B cell (primary cell): Measurements from ENCODE around the gene ERG. TPM values are rescaled to one million over a fixed set of nuclear protein-coding genes. Genes with fewer than 3 reads are reported as not detected.

Experiments
- ATAC-seq: fragments of 200-7000 bp; cut with Tn5 transposase; one replicate; pipeline ENCODE4 v1.10.0; 2021; ENCODE audit warnings: low read depth, mild to moderate bottlenecking, moderate number of reproducible peaks, moderate library complexity
- CTCF ChIA-PET: fragments of 350-600 bp; sonication (Branson Sonifier 250); formaldehyde crosslinking; loops from one replicate; lab custom pipeline; 2021; ENCODE audit warnings: antibody characterized with exemption, inconsistent platforms; lab: Charles Lee
- POLR2A ChIA-PET: fragments of 350-600 bp; sonication (Branson Sonifier 250); formaldehyde crosslinking; loops from one replicate; lab custom pipeline; 2021; ENCODE audit warnings: antibody characterized with exemption; lab: Charles Lee
- DNase-seq: peaks from one replicate; pipeline ENCODE4 v3.0.0; 2013
- H2AFZ ChIP-seq: 2 replicates; pipeline ENCODE4 v1.6.1; 2012; ENCODE audit warnings: mild to moderate bottlenecking, low read depth, low read length; ENCODE audit not compliant: insufficient read depth, poor library complexity, severe bottlenecking
- H3K27ac ChIP-seq, 2 donors: 1 replicate in 1 of 2; 2 replicates in 1 of 2; pipeline ENCODE4 v1.5.1; 2012 to 2013; ENCODE audit warnings: low read length in 2 of 2, mild to moderate bottlenecking in 2 of 2, moderate library complexity in 1 of 2
- H3K27me3 ChIP-seq, 4 experiments: fragments of 200-600 bp in 1 of 4; sonication (generic) in 1 of 4; replicated peaks in 1 of 4; 1 replicate in 2 of 4; 2 replicates in 2 of 4; pipeline versions ENCODE4 v1.6.1 to v1.7.0; 2013 to 2016; ENCODE audit warnings: low read length in 3 of 4, mild to moderate bottlenecking in 2 of 4, mixed read lengths in 1 of 4, moderate library complexity in 1 of 4; ENCODE audit not compliant: insufficient read depth in 4 of 4, control insufficient read depth in 3 of 4; ENCODE audit errors: control extremely low read depth in 1 of 4
- H3K36me3 ChIP-seq, 2 experiments: replicated peaks in 1 of 2; 1 replicate in 1 of 2; 2 replicates in 1 of 2; pipeline versions ENCODE4 v1.6.1 to v1.7.1; 2013; ENCODE audit warnings: low read length in 1 of 2; ENCODE audit not compliant: insufficient read depth in 2 of 2, control insufficient read depth in 1 of 2; ENCODE audit errors: control extremely low read depth in 1 of 2, extremely low read depth in 1 of 2
- H3K4me1 ChIP-seq, 2 donors: fragments of 200-600 bp in 1 of 2; sonication (generic) in 1 of 2; 1 replicate in 1 of 2; 2 replicates in 1 of 2; pipeline versions ENCODE4 v1.5.1 to v1.6.1; 2013 to 2017; ENCODE audit warnings: low read length in 2 of 2; ENCODE audit not compliant: control insufficient read depth in 2 of 2, insufficient read depth in 2 of 2
- H3K4me2 ChIP-seq: replicated peaks from 2 replicates; pipeline ENCODE3; 2012; ENCODE audit warnings: mild to moderate bottlenecking, low read depth, low read length; ENCODE audit not compliant: poor library complexity, severe bottlenecking
- H3K4me3 ChIP-seq, 5 experiments: fragments of 200-600 bp in 1 of 5; sonication (generic) in 1 of 5; 1 replicate in 3 of 5; 2 replicates in 2 of 5; pipeline versions ENCODE4 v1.5.1 to v1.7.0; 2011 to 2016; ENCODE audit warnings: low read length in 4 of 5, mild to moderate bottlenecking in 4 of 5, low read depth in 2 of 5, control low read depth in 1 of 5, moderate library complexity in 1 of 5; ENCODE audit not compliant: insufficient read depth in 1 of 5; ENCODE audit errors: control extremely low read depth in 1 of 5, extremely low read depth in 1 of 5
- H3K79me2 ChIP-seq: fragments of 200-600 bp; sonication (generic); one replicate; pipeline ENCODE4 v1.6.0; 2016; ENCODE audit warnings: low read length; ENCODE audit not compliant: control insufficient read depth, insufficient read depth
- H3K9ac ChIP-seq: fragments of 200-600 bp; sonication (generic); 2 replicates; pipeline ENCODE4 v1.6.1; 2017; ENCODE audit warnings: mild to moderate bottlenecking, low read length, moderate library complexity
- H3K9me3 ChIP-seq, 3 donors: one replicate each; pipeline versions ENCODE4 v1.6.1 to v1.7.1; 2013; ENCODE audit warnings: low read length in 2 of 3; ENCODE audit not compliant: control insufficient read depth in 2 of 3, insufficient read depth in 1 of 3; ENCODE audit errors: control extremely low read depth in 1 of 3
- H4K20me1 ChIP-seq: 2 replicates; pipeline ENCODE4 v1.6.0; 2012; ENCODE audit warnings: mild to moderate bottlenecking, low read length; ENCODE audit not compliant: insufficient read depth, control insufficient read depth, poor library complexity, severe bottlenecking
- H3K27ac Mint-ChIP-seq: one replicate; pipeline ENCODE4 v1.8.0; 2021; ENCODE audit warnings: mixed read lengths
- H3K27me3 Mint-ChIP-seq: one replicate; pipeline ENCODE4 v1.8.0; 2021; ENCODE audit warnings: mixed read lengths
- H3K4me1 Mint-ChIP-seq: one replicate; pipeline ENCODE4 v1.8.0; 2021; ENCODE audit warnings: mixed read lengths
- H3K4me3 Mint-ChIP-seq: one replicate; pipeline ENCODE4 v1.8.0; 2021; ENCODE audit warnings: mixed read lengths
- H3K9me3 Mint-ChIP-seq: one replicate; pipeline ENCODE4 v1.8.0; 2022; ENCODE audit warnings: mixed read lengths; ENCODE audit not compliant: insufficient read depth
- CTCF ChIP-seq: fragments of 200-600 bp; IDR thresholded peaks from one replicate; pipeline ENCODE4 v1.8.0; 2022; ENCODE audit warnings: antibody characterized with exemption, mild to moderate bottlenecking
- EZH2 ChIP-seq: IDR thresholded peaks from 2 replicates; pipeline ENCODE4 v1.6.1; 2012; ENCODE audit warnings: borderline replicate concordance, low read depth, mild to moderate bottlenecking, moderate library complexity, low read length; ENCODE audit not compliant: insufficient read depth, poor library complexity, severe bottlenecking
- WGBS: methylation state at CpG from one replicate; pipeline ENCODE4 v1.1.5; 2013; ENCODE audit warnings: missing lambda C conversion rate; ENCODE audit not compliant: insufficient coverage; 5-methylcytosine and 5-hydroxymethylcytosine counted together
- intact Hi-C: fragments of 100-400 bp; cut with micrococcal nuclease; formaldehyde crosslinking; loops from one replicate; pipeline ENCODE4 v1.10.0; 2022
- polyA plus RNA-seq: library from polyadenylated mRNA; depleted of rRNA; stranded (reverse); fragments of >200 nt; gene quantifications from 2 replicates; pipeline ENCODE4 v1.2.3, GENCODE V29; 2012
- total RNA-seq, 2 donors: library from RNA; stranded (reverse); fragments of 120-200 nt in 1 of 2; gene quantifications; 1 replicate in 1 of 2; 2 replicates in 1 of 2; pipeline versions ENCODE4 v1.2.3 to v1.2.4, GENCODE V29; 2013 to 2022

The ERG gene
- total and polyA plus RNA-seq, 2 donors (not counting 1 experiment from before 2014, with no cell fraction given): 0.17 TPM; not detected in 1

- no peaks in the 10 kb centered on the region for H3K9me3 Mint-ChIP-seq
- POLR2A ChIA-PET: no interaction called here
- no peak for TF ChIP-seq EZH2
- no peak for TF ChIP-seq CTCF
- no peak for ATAC-seq
- H3K4me3 Mint-ChIP-seq: no peak overlapping the region
- Histone ChIP-seq H3K9ac (no peak overlapping the region), H3K4me3 (no peak overlapping the region), H3K9me3 (no peaks in the 10 kb centered on the region), H3K79me2 (no peaks in the 10 kb centered on the region), H3K27ac (no peak overlapping the region), H3K4me1 (no peaks in the 10 kb centered on the region), H2AFZ (no peak overlapping the region), H3K36me3 (no peaks in the 10 kb centered on the region), H4K20me1 (no peaks in the 10 kb centered on the region), H3K4me2 (no peak overlapping the region), H3K27me3 (peaks cover 0 to 2% (median 0%) of the 10 kb centered on the region in 4 experiments)
- WGBS: 71% methylated on average over 1 of the region's 2 CpGs
- intact Hi-C loops: no loop called here
- H3K27ac Mint-ChIP-seq: no peak overlapping the region
- DNase-seq: no peak
- H3K4me1 Mint-ChIP-seq: no peaks in the 10 kb centered on the region
- CTCF ChIA-PET: no interaction called here
- H3K27me3 Mint-ChIP-seq: peaks cover 7% of the 10 kb centered on the region
These were observed 57.1 kb downstream of the ERG start for GRCh38 chr21:38441153-38441552.

GRCh38 chr21:38440746-38441145, 57.5 kb downstream of the ERG start:
- Histone ChIP-seq H3K4me2 (no peak overlapping the region), H3K4me1 (no peaks in the 10 kb centered on the region), H3K79me2 (no peaks in the 10 kb centered on the region), H3K27me3 (peaks cover 0 to 2% (median 0%) of the 10 kb centered on the region in 4 experiments), H3K27ac (no peak overlapping the region), H2AFZ (no peak overlapping the region), H3K36me3 (no peaks in the 10 kb centered on the region), H4K20me1 (no peaks in the 10 kb centered on the region), H3K9me3 (no peaks in the 10 kb centered on the region), H3K9ac (no peak overlapping the region), H3K4me3 (no peak overlapping the region)
- CTCF ChIA-PET: no interaction called here
- TF ChIP-seq CTCF (no peak), EZH2 (no peak)
- ATAC-seq (no peak), DNase-seq (no peak)
- Mint-ChIP-seq H3K4me3 (no peak overlapping the region), H3K9me3 (no peaks in the 10 kb centered on the region), H3K4me1 (no peaks in the 10 kb centered on the region), H3K27me3 (peaks cover 7% of the 10 kb centered on the region), H3K27ac (no peak overlapping the region)
- 68% methylated on average over 5 of the region's 5 CpGs for WGBS
- POLR2A ChIA-PET: no interaction called here
- intact Hi-C loops: no loop called here
